Heart left ventricle (tissue), 16 donors: ENCODE data around the gene PPP1R9A. TPM values are rescaled to one million over a fixed set of nuclear protein-coding genes. Genes with fewer than 3 reads are reported as not detected.

Source experiments
- ATAC-seq, 4 donors: fragments of 200-7000 bp; cut with Tn5 transposase; one replicate each; pipeline ENCODE4 v1.9.1; 2020 to 2022; ENCODE audit warnings: moderate library complexity in 4 of 4, mild to moderate bottlenecking in 3 of 4, moderate number of reproducible peaks in 1 of 4
- DNase-seq, 5 donors: peaks; one replicate each; pipeline ENCODE4 v3.0.0-alpha.2; 2020
- H3K27ac ChIP-seq, 12 donors: fragments of 200-600 bp; sonication (generic) in 4 of 12; one replicate each; pipeline versions ENCODE4 v1.5.0 to v1.8.0; 2016 to 2022; ENCODE audit warnings: mild to moderate bottlenecking in 2 of 12
- H3K27me3 ChIP-seq, 9 donors: fragments of 200-600 bp; sonication (generic) in 2 of 9; one replicate each; pipeline versions ENCODE4 v1.5.1 to v1.8.0; 2016 to 2022; ENCODE audit warnings: mild to moderate bottlenecking in 3 of 9
- H3K36me3 ChIP-seq, 9 donors: fragments of 200-600 bp; sonication (generic) in 2 of 9; one replicate each; pipeline versions ENCODE4 v1.5.0 to v1.8.0; 2018 to 2022; ENCODE audit warnings: mild to moderate bottlenecking in 2 of 9
- H3K4me1 ChIP-seq, 12 donors: fragments of 200-600 bp; sonication (generic) in 4 of 12; one replicate each; pipeline versions ENCODE4 v1.5.0 to v1.8.0; 2016 to 2022; ENCODE audit warnings: mild to moderate bottlenecking in 3 of 12
- H3K4me3 ChIP-seq, 12 donors: fragments of 200-600 bp; sonication (generic) in 4 of 12; one replicate each; pipeline versions ENCODE4 v1.5.0 to v1.8.0; 2017 to 2022; ENCODE audit warnings: mild to moderate bottlenecking in 9 of 12, moderate library complexity in 4 of 12
- H3K9me3 ChIP-seq, 12 donors: fragments of 200-600 bp; sonication (generic) in 4 of 12; one replicate each; pipeline versions ENCODE4 v1.5.0 to v1.8.0; 2016 to 2022; ENCODE audit warnings: mild to moderate bottlenecking in 1 of 12
- POLR2A ChIP-seq, 2 donors: fragments of 450-650 bp; IDR thresholded peaks; one replicate each; pipeline ENCODE4 v1.6.1; 2017; ENCODE audit warnings: antibody characterized with exemption in 2 of 2, mild to moderate bottlenecking in 2 of 2, moderate library complexity in 2 of 2
- WGBS, 4 donors: extraction: QIAGEN DNeasy Blood & Tissue Kit in 2 of 4; methylation state at CpG; one replicate each; pipeline versions ENCODE4 v1.1.5 to v1.1.7; 2013 to 2018; 5-methylcytosine and 5-hydroxymethylcytosine counted together
- intact Hi-C, 10 donors: fragments of 100-400 bp; cut with DNase I; formaldehyde crosslinking; loops; one replicate each; pipeline versions ENCODE4 v1.11.1 to v1.14.2; 2022
- polyA plus RNA-seq, 2 donors: library from polyadenylated mRNA; stranded (reverse); fragments of 200-250 nt; gene quantifications; one replicate each; pipeline ENCODE4 v1.2.3, GENCODE V29; 2013
- total RNA-seq, 9 donors: library from RNA; depleted of rRNA in 2 of 9; stranded (reverse); fragments of >200 nt in 2 of 9; fragmentation: NEBNext Ultra II Directional in 3 of 9; extraction: Animal tissue kit (Norgen Biotek cat#: 25700) in 3 of 9; gene quantifications; one replicate each; pipeline versions ENCODE4 v1.1.0 to v1.2.4, GENCODE V29; 2016 to 2023
- TF ChIP-seq, protein P1 (sequence below), 12 donors: fragments of 200-600 bp; sonication (generic) in 4 of 12; IDR thresholded peaks; one replicate each; pipeline versions ENCODE4 v1.5.0 to v1.8.0; 2018 to 2022; ENCODE audit warnings: antibody characterized with exemption in 12 of 12, mild to moderate bottlenecking in 5 of 12
- donor health status: ischemic (EF 13 %, LVEDD 7.1; RV severe dilation, severe dysfunction).
- donor health status: healthy with polysubstance abuse.
- donor health status: DM: no; HTN: yes; CAD: no.
- donor health status: DM: no; HTN: no; CAD: no.
- donor health status: ischemic (EF 25% LVEDD 6.9; RV normal size, moderate dysfunction).
- donor health status: ischemic (EF 25% LVEDD 5.7; RV mildly dilated, moderate dysfunction).
- donor health status: healthy.
- donor health status: DM: yes; HTN: yes; CAD: no.
- donor health status: ischemic (EF 35%, LVEDD 5.7; RV mildly dilated, moderate dysfunction).
- donor health status: nonischemic (EF 11% LVEDD 7.7; RV severe dilation, severe dysfunction).
- donor health status: DM: yes; HTN: yes; CAD: no.
- donor health status: PGD.
- donor health status: ischemic (EF 29% LVEDD 5.4; RV normal size, mild dysfunction).
- donor health status: nonischemic (EF 23%, LVEDD 6.1; RV moderate dilation, normal function).

PPP1R9A gene
- total and polyA plus RNA-seq, 11 donors = 3.6 to 42.8 (median 30.0) TPM

GRCh38 chr7:94921911-94922310, 14.5 kb downstream of the PPP1R9A start:
- 72 to 99% (median 85%) methylated on average over 4 of the region's 4 CpGs for WGBS, 4 donors
- ATAC-seq = no peak
- H3K4me3 ChIP-seq = no peak overlapping the region
- no peak for TF ChIP-seq POLR2A (IDR thresholded peaks at IDR 0.05)
- TF ChIP-seq, protein P1, sequence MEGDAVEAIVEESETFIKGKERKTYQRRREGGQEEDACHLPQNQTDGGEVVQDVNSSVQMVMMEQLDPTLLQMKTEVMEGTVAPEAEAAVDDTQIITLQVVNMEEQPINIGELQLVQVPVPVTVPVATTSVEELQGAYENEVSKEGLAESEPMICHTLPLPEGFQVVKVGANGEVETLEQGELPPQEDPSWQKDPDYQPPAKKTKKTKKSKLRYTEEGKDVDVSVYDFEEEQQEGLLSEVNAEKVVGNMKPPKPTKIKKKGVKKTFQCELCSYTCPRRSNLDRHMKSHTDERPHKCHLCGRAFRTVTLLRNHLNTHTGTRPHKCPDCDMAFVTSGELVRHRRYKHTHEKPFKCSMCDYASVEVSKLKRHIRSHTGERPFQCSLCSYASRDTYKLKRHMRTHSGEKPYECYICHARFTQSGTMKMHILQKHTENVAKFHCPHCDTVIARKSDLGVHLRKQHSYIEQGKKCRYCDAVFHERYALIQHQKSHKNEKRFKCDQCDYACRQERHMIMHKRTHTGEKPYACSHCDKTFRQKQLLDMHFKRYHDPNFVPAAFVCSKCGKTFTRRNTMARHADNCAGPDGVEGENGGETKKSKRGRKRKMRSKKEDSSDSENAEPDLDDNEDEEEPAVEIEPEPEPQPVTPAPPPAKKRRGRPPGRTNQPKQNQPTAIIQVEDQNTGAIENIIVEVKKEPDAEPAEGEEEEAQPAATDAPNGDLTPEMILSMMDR (IDR thresholded peaks at IDR 0.05) = no peak
- H3K27me3 ChIP-seq = no peaks in the 10 kb centered on the region
- no peaks in the 10 kb centered on the region for H3K9me3 ChIP-seq
- no peaks in the 10 kb centered on the region for H3K36me3 ChIP-seq
- peaks cover 0 to 9% (median 0%) of the 10 kb centered on the region in 12 donors for H3K4me1 ChIP-seq
- no peak overlapping the region for H3K27ac ChIP-seq
- no peak for DNase-seq
- intact Hi-C loops = no loop called here

- H3K36me3 ChIP-seq = no peaks in the 10 kb centered on the region
- DNase-seq (no peak), ATAC-seq (no peak)
- no peak overlapping the region for H3K27ac ChIP-seq
- H3K9me3 ChIP-seq = no peaks in the 10 kb centered on the region
- TF ChIP-seq POLR2A (IDR thresholded peaks at IDR 0.05) = no peak
- TF ChIP-seq, protein P1 (IDR thresholded peaks at IDR 0.05) = no peak
- intact Hi-C loops = no loop called here
- H3K4me1 ChIP-seq = peaks cover 0 to 9% (median 0%) of the 10 kb centered on the region in 12 donors
- 96 to 98% (median 97%) methylated on average over 1 of the region's 1 CpG for WGBS, 4 donors
- no peaks in the 10 kb centered on the region for H3K27me3 ChIP-seq
- no peak overlapping the region for H3K4me3 ChIP-seq
These were observed 15.1 kb downstream of the PPP1R9A start for GRCh38 chr7:94922457-94922856.

GRCh38 chr7:94923412-94923811, 16.0 kb downstream of the PPP1R9A start:
- H3K27ac ChIP-seq = no peak overlapping the region
- DNase-seq (no peak), ATAC-seq (no peak)
- intact Hi-C loops = no loop called here
- peaks cover 0 to 9% (median 0%) of the 10 kb centered on the region in 12 donors for H3K4me1 ChIP-seq
- no peaks in the 10 kb centered on the region for H3K27me3 ChIP-seq
- no peaks in the 10 kb centered on the region for H3K36me3 ChIP-seq
- H3K4me3 ChIP-seq = no peak overlapping the region
- TF ChIP-seq, protein P1 (IDR thresholded peaks at IDR 0.05) = no peak
- TF ChIP-seq POLR2A (IDR thresholded peaks at IDR 0.05) = no peak
- no peaks in the 10 kb centered on the region for H3K9me3 ChIP-seq

- intact Hi-C loops = no loop called here
- ATAC-seq = no peak
- TF ChIP-seq, protein P1 (IDR thresholded peaks at IDR 0.05) = no peak
- TF ChIP-seq POLR2A (IDR thresholded peaks at IDR 0.05) = no peak
- H3K4me3 ChIP-seq = no peak overlapping the region
- no peaks in the 10 kb centered on the region for H3K9me3 ChIP-seq
- H3K27me3 ChIP-seq = no peaks in the 10 kb centered on the region
- DNase-seq = no peak
- H3K27ac ChIP-seq = no peak overlapping the region
- no peaks in the 10 kb centered on the region for H3K36me3 ChIP-seq
- H3K4me1 ChIP-seq = peaks cover 0 to 8% (median 0%) of the 10 kb centered on the region in 12 donors
These were observed 20.8 kb downstream of the PPP1R9A start for GRCh38 chr7:94928168-94928707.
